Lung (tissue), 12 donors: ENCODE data around the gene SLC25A42. TPM values are rescaled to one million over a fixed set of nuclear protein-coding genes. Genes with fewer than 3 reads are reported as not detected.

Experiments used
- ATAC-seq: fragments of 200-7000 bp; cut with Tn5 transposase; one replicate; pipeline ENCODE4 v1.9.1; 2020; ENCODE audit warnings: moderate number of reproducible peaks; ENCODE audit not compliant: insufficient read depth, low FRiP score
- DNase-seq, 3 donors: peaks; one replicate each; pipeline ENCODE4 v3.0.0-alpha.2; 2013 to 2017
- H3K27ac ChIP-seq, 2 donors: one replicate each; pipeline ENCODE4 v1.5.1; 2013; ENCODE audit warnings: mild to moderate bottlenecking in 2 of 2, moderate library complexity in 2 of 2, control low read depth in 1 of 2, inconsistent platforms in 1 of 2, low read depth in 1 of 2, low read length in 1 of 2
- H3K27me3 ChIP-seq, 3 donors: one replicate each; pipeline ENCODE4 v1.5.1; 2013; ENCODE audit warnings: low read length in 2 of 3; ENCODE audit not compliant: control insufficient read depth in 3 of 3, insufficient read depth in 3 of 3
- H3K36me3 ChIP-seq, 4 donors: one replicate each; pipeline ENCODE4 v1.5.1; 2013; ENCODE audit warnings: low read length in 4 of 4, mild to moderate bottlenecking in 1 of 4, moderate library complexity in 1 of 4; ENCODE audit not compliant: control insufficient read depth in 4 of 4, insufficient read depth in 4 of 4
- H3K4me1 ChIP-seq, 5 donors: one replicate each; pipeline ENCODE4 v1.5.1; 2013; ENCODE audit warnings: low read length in 5 of 5, mild to moderate bottlenecking in 2 of 5, moderate library complexity in 1 of 5; ENCODE audit not compliant: control insufficient read depth in 5 of 5, insufficient read depth in 5 of 5
- H3K4me3 ChIP-seq: one replicate; pipeline ENCODE4 v1.5.1; 2013; ENCODE audit warnings: mild to moderate bottlenecking, control low read depth, moderate library complexity
- H3K9ac ChIP-seq, 2 donors: one replicate each; pipeline ENCODE4 v1.5.1; 2013; ENCODE audit warnings: low read length in 2 of 2, control low read depth in 1 of 2; ENCODE audit not compliant: insufficient read depth in 1 of 2
- H3K9me3 ChIP-seq, 4 donors: one replicate each; pipeline ENCODE4 v1.5.1; 2013; ENCODE audit warnings: low read length in 3 of 4, mild to moderate bottlenecking in 1 of 4, moderate library complexity in 1 of 4; ENCODE audit not compliant: control insufficient read depth in 4 of 4, insufficient read depth in 3 of 4
- CTCF ChIP-seq: IDR thresholded peaks from 2 replicates; pipeline ENCODE4 v1.5.1; 2012; ENCODE audit warnings: mild to moderate bottlenecking; ENCODE audit errors: control extremely low read depth, extremely low read depth
- WGBS, 2 donors: extraction: QIAGEN DNeasy Blood & Tissue Kit; methylation state at CpG; one replicate each; pipeline ENCODE4 v1.1.7; 2013; 5-methylcytosine and 5-hydroxymethylcytosine counted together
- polyA plus RNA-seq, 2 donors: library from polyadenylated mRNA; stranded (reverse); fragments of 200-250 nt; gene quantifications; one replicate each; pipeline ENCODE4 v1.2.1, GENCODE V29; 2013
- total RNA-seq, 2 donors: library from RNA; depleted of rRNA in 1 of 2; stranded (reverse); fragments of >200 nt in 1 of 2; gene quantifications; one replicate each; pipeline ENCODE4 v1.2.1, GENCODE V29; 2014 to 2021
- donor health status: control.
- donor health status: control.
- donor health status: Bipolar disorder and iron deficiency.
- donor health status: healthy.
- donor health status: DM: yes; HTN: yes; CAD: no.

The SLC25A42 gene
- total and polyA plus RNA-seq, 4 donors: 5.8 to 10.1 (median 7.0) TPM

- Histone ChIP-seq H3K27ac (no peak overlapping the region), H3K27me3 (no peaks in the 10 kb centered on the region), H3K4me1 (no peaks in the 10 kb centered on the region), H3K9ac (no peak overlapping the region), H3K4me3 (no peak overlapping the region), H3K9me3 (no peaks in the 10 kb centered on the region), H3K36me3 (peaks cover 19 to 41% (median 31%) of the 10 kb centered on the region in 4 donors)
- no peak for TF ChIP-seq CTCF
- ATAC-seq: no peak
- no peak for DNase-seq
- 94 to 95% methylated on average over 20 of the region's 20 CpGs for WGBS, 2 donors
Measured at GRCh38 chr19:19051478-19052213, 12.1 kb upstream of the SLC25A42 start.

- 80 to 100% methylated on average over 1 of the region's 1 CpG for WGBS, 2 donors
Measured at GRCh38 chr19:19052921-19053320, 10.9 kb upstream of the SLC25A42 start.

GRCh38 chr19:19053508-19054314 lies 10.1 kb upstream of the SLC25A42 start:
- H3K36me3 ChIP-seq: peaks cover 19 to 55% (median 34%) of the 10 kb centered on the region in 4 donors
- no peaks in the 10 kb centered on the region for H3K9me3 ChIP-seq
- H3K9ac ChIP-seq: no peak overlapping the region
- DNase-seq: peak; percentile 51 to 53 (median 51)
- ATAC-seq: no peak
- TF ChIP-seq CTCF: peak; percentile 44
- H3K4me1 ChIP-seq: no peaks in the 10 kb centered on the region
- 92 to 93% methylated on average over 25 of the region's 25 CpGs for WGBS, 2 donors
- no peak overlapping the region for H3K4me3 ChIP-seq
- no peak overlapping the region for H3K27ac ChIP-seq
- no peaks in the 10 kb centered on the region for H3K27me3 ChIP-seq

More at GRCh38 chr19:19052921-19053320, 10.9 kb upstream of the SLC25A42 start:
- DNase-seq (no peak), ATAC-seq (no peak)
- no peaks in the 10 kb centered on the region for H3K4me1 ChIP-seq
- H3K36me3 ChIP-seq: peaks cover 19 to 54% (median 31%) of the 10 kb centered on the region in 4 donors
- H3K9ac ChIP-seq: no peak overlapping the region
- TF ChIP-seq CTCF: no peak
- H3K27me3 ChIP-seq: no peaks in the 10 kb centered on the region
- H3K27ac ChIP-seq: no peak overlapping the region
- no peaks in the 10 kb centered on the region for H3K9me3 ChIP-seq
- no peak overlapping the region for H3K4me3 ChIP-seq
